ENCODE data around the gene ORC2. TPM values are rescaled to one million over a fixed set of nuclear protein-coding genes. Genes with fewer than 3 reads are reported as not detected.

The ORC2 gene
- total RNA-seq, 4 donors from 2014 or later = 3.5 to 53.3 (median 22.6) TPM

GRCh38 chr2:200871151-200871550 lies 92.3 kb downstream of the ORC2 start:
- intact Hi-C loops (cut with DNase I; ENCODE audit: low total_unique reads) = no loop called here
- no peaks in the 10 kb centered on the region for H3K27me3 ChIP-seq
- no peak for DNase-seq
- no peak overlapping the region for H3K27ac ChIP-seq
- H3K4me1 ChIP-seq = no peaks in the 10 kb centered on the region
- H3K9me3 ChIP-seq = no peaks in the 10 kb centered on the region
- no peaks in the 10 kb centered on the region for H3K36me3 ChIP-seq
- no peak overlapping the region for H3K4me3 ChIP-seq
- TF ChIP-seq, protein P1, sequence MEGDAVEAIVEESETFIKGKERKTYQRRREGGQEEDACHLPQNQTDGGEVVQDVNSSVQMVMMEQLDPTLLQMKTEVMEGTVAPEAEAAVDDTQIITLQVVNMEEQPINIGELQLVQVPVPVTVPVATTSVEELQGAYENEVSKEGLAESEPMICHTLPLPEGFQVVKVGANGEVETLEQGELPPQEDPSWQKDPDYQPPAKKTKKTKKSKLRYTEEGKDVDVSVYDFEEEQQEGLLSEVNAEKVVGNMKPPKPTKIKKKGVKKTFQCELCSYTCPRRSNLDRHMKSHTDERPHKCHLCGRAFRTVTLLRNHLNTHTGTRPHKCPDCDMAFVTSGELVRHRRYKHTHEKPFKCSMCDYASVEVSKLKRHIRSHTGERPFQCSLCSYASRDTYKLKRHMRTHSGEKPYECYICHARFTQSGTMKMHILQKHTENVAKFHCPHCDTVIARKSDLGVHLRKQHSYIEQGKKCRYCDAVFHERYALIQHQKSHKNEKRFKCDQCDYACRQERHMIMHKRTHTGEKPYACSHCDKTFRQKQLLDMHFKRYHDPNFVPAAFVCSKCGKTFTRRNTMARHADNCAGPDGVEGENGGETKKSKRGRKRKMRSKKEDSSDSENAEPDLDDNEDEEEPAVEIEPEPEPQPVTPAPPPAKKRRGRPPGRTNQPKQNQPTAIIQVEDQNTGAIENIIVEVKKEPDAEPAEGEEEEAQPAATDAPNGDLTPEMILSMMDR (IDR thresholded peaks at IDR 0.05) = no peak
- no peak for TF ChIP-seq POLR2A (IDR thresholded peaks at IDR 0.05)

- H3K4me3 ChIP-seq = no peak overlapping the region
- no peak for TF ChIP-seq POLR2A (IDR thresholded peaks at IDR 0.05)
- TF ChIP-seq, protein P1 (IDR thresholded peaks at IDR 0.05) = no peak
- no peak for DNase-seq
- no peaks in the 10 kb centered on the region for H3K36me3 ChIP-seq
- intact Hi-C loops (cut with DNase I; ENCODE audit: low total_unique reads) = no loop called here
- no peak overlapping the region for H3K27ac ChIP-seq
- no peaks in the 10 kb centered on the region for H3K4me1 ChIP-seq
- no peaks in the 10 kb centered on the region for H3K9me3 ChIP-seq
- no peaks in the 10 kb centered on the region for H3K27me3 ChIP-seq
These were observed 94.4 kb downstream of the ORC2 start for GRCh38 chr2:200869014-200869413.

DNA sequence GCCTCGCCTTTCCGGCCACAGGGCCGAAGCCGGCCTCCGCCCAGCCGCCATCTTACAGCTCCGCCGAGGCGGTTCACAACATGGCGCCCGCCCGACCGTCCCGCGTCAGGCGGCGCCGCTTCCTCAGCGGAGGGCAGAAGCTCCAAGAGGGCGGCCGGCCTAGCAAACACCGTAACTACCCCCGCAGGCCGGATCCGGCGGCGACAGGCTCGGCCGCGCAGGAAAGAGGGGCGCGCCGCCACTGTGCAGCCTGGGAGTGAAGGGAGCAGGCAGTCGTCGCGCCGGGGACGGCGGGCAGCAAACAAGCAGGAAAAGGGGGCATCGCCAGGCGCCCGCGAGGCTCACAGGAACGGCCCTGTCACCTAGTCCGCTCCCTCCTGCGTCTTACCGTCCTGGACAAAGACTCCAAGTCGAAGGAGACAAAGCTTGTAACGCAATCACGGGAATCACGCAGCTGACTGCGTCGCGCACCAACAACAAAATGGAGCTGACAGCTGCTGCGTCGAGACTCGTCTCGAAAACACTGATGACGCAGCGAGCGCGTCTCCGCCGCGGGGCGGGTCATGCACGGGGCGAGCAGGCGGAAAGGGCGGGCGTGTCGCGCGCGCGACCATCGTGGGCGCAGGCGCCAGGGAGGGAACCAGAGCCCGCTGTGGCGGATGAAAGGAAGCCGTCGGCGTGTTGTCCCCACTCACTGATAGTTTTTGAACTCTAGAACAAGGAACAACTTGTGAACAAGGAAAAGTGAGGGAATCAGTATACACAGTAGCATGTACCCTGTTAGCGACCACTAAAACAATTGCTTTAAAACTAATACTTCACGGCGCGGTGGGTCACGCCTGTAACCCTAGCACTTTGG lies 99.1 kb downstream of the ORC2 start, which contains the start of gene CLK1:
TSS of gene CLK1 (minus strand) at position 483 of the 859 bp plus-strand sequence. CDS start 2,796 bp downstream, outside the sequence.
- Histone ChIP-seq H3K9me3 (no peaks in the 10 kb centered on the region), H3K27me3 (no peaks in the 10 kb centered on the region), H3K36me3 (no peaks in the 10 kb centered on the region), H3K27ac (peak within 1 kb of the TSS; percentile 100), H3K4me3 (peak within 1 kb of the TSS; percentile 97 to 100), H3K4me1 (peaks cover 3% of the 10 kb centered on the region in 2 donors)
- peak; percentile 100 for TF ChIP-seq POLR2A (IDR thresholded peaks at IDR 0.05)
- TF ChIP-seq, protein P1 (IDR thresholded peaks at IDR 0.05) = no peak
- peak; percentile 96 to 97 for DNase-seq
- intact Hi-C loops (cut with DNase I; ENCODE audit: low total_unique reads) = no loop called here

- no peak for DNase-seq
- TF ChIP-seq, protein P1 (IDR thresholded peaks at IDR 0.05) = no peak
- TF ChIP-seq POLR2A (IDR thresholded peaks at IDR 0.05) = no peak
- H3K36me3 ChIP-seq = no peaks in the 10 kb centered on the region
- peak overlapping the region; percentile 97 to 100 for H3K4me3 ChIP-seq
- intact Hi-C loops (cut with DNase I; ENCODE audit: low total_unique reads) = no loop called here
- H3K27me3 ChIP-seq = no peaks in the 10 kb centered on the region
- peak overlapping the region; percentile 100 for H3K27ac ChIP-seq
- no peaks in the 10 kb centered on the region for H3K9me3 ChIP-seq
- H3K4me1 ChIP-seq = peaks cover 3 to 9% of the 10 kb centered on the region in 2 donors
These were observed 99.7 kb downstream of the ORC2 start for GRCh38 chr2:200863782-200864175.

GRCh38 chr2:200862532-200863000 lies 100.9 kb downstream of the ORC2 start:
- TF ChIP-seq, protein P1 (IDR thresholded peaks at IDR 0.05) = no peak
- peak; percentile 42 to 83 for TF ChIP-seq POLR2A (IDR thresholded peaks at IDR 0.05)
- Histone ChIP-seq H3K9me3 (no peaks in the 10 kb centered on the region), H3K4me1 (peaks cover 9 to 17% of the 10 kb centered on the region in 2 donors), H3K27me3 (no peaks in the 10 kb centered on the region), H3K4me3 (peak overlapping the region; percentile 97 to 100), H3K36me3 (no peaks in the 10 kb centered on the region), H3K27ac (peak overlapping the region; percentile 100)
- peak in 1 of 2 donors; percentile 35 for DNase-seq
- intact Hi-C loops (cut with DNase I; ENCODE audit: low total_unique reads) = no loop called here
